ENCODE results near the gene CTCFL. TPM values are rescaled to one million over a fixed set of nuclear protein-coding genes. Genes with fewer than 3 reads are reported as not detected.

The CTCFL gene
- total RNA-seq, 1 donor from 2014 or later = 0.09 TPM

DNA sequence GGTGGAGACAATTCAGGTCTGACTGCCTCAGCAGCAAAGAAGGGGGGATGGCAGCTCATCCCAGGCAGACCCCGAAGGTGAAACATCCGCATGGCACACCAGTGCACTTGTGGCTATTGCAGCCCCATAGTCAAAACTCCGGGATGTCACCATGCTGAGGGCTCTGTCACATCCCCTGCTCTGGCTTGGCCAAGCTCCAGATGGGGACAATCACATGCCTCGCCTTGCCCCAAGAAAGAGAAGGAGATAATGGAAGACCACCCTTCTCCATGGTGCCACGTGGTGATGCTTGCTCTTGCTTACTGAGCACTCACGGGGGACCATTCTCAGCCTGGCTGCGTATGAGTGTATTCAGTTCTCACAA is 73.5 kb downstream of the CTCFL start:
- Mint-ChIP-seq H3K27ac (ENCODE audit: unreplicated experiment) (no peak overlapping the region), H3K9me3 (no peaks in the 10 kb centered on the region), H3K27me3 (ENCODE audit: low read depth) (peaks cover 7% of the 10 kb centered on the region), H3K4me3 (no peak overlapping the region), H3K4me1 (peaks cover 8% of the 10 kb centered on the region), H3K36me3 (ENCODE audit: low read depth) (no peaks in the 10 kb centered on the region)
- no peak for DNase-seq (ENCODE audit: low read depth, low spot score)
- TF ChIP-seq, protein P1, sequence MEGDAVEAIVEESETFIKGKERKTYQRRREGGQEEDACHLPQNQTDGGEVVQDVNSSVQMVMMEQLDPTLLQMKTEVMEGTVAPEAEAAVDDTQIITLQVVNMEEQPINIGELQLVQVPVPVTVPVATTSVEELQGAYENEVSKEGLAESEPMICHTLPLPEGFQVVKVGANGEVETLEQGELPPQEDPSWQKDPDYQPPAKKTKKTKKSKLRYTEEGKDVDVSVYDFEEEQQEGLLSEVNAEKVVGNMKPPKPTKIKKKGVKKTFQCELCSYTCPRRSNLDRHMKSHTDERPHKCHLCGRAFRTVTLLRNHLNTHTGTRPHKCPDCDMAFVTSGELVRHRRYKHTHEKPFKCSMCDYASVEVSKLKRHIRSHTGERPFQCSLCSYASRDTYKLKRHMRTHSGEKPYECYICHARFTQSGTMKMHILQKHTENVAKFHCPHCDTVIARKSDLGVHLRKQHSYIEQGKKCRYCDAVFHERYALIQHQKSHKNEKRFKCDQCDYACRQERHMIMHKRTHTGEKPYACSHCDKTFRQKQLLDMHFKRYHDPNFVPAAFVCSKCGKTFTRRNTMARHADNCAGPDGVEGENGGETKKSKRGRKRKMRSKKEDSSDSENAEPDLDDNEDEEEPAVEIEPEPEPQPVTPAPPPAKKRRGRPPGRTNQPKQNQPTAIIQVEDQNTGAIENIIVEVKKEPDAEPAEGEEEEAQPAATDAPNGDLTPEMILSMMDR (conservative IDR thresholded peaks at IDR 0.05) = no peak

DNA sequence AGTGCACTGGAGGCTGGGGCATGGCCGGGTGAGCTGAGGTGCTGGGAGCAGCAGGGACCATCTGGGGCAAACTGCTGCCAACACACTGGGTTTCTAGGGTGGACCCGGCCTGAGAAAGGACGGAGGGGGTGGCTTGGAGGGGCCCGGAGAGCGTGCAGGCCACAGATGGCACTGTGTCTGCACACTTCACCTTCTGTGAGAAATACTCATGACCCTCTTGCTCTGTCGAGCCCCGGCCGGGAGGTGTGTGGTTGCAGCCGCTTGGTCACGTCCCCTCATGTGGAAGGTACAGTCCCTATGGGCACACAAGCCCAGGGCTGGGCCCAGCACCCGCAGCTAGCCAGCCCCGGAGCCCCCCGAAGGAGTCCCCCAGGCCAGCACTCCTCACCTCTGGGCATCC is 74.0 kb downstream of the CTCFL start:
- peaks cover 8% of the 10 kb centered on the region for H3K4me1 Mint-ChIP-seq
- H3K4me3 Mint-ChIP-seq = no peak overlapping the region
- H3K9me3 Mint-ChIP-seq = no peaks in the 10 kb centered on the region
- no peak for DNase-seq (ENCODE audit: low read depth, low spot score)
- TF ChIP-seq, protein P1 (conservative IDR thresholded peaks at IDR 0.05) = no peak
- H3K36me3 Mint-ChIP-seq (ENCODE audit: low read depth) = no peaks in the 10 kb centered on the region
- H3K27me3 Mint-ChIP-seq (ENCODE audit: low read depth) = peaks cover 7% of the 10 kb centered on the region
- no peak overlapping the region for H3K27ac Mint-ChIP-seq (ENCODE audit: unreplicated experiment)

DNA sequence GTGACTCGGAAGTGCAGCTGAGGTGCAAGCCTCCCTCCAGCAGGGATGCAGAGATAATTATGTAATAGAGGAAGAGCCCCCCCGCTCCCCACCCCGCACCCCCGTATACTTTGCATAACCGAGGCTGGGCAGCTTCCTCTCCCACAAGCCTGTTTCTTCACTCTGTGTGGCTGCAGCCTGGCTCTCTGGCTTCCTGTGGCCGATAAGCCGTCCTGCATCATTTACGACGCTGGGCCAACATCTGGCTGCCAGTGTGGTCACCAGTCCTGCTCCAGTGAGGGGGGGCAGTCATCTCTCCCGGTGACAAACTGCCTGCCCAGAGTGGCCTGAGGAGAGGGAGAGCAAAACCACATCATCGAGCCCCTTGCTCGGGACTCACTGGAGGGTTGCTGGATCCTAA is 74.5 kb downstream of the CTCFL start:
- H3K4me3 Mint-ChIP-seq = no peak overlapping the region
- no peak for DNase-seq (ENCODE audit: low read depth, low spot score)
- H3K36me3 Mint-ChIP-seq (ENCODE audit: low read depth) = no peaks in the 10 kb centered on the region
- no peak overlapping the region for H3K27ac Mint-ChIP-seq (ENCODE audit: unreplicated experiment)
- TF ChIP-seq, protein P1 (conservative IDR thresholded peaks at IDR 0.05) = no peak
- peaks cover 8% of the 10 kb centered on the region for H3K27me3 Mint-ChIP-seq (ENCODE audit: low read depth)
- peaks cover 6% of the 10 kb centered on the region for H3K4me1 Mint-ChIP-seq
- no peaks in the 10 kb centered on the region for H3K9me3 Mint-ChIP-seq

DNA sequence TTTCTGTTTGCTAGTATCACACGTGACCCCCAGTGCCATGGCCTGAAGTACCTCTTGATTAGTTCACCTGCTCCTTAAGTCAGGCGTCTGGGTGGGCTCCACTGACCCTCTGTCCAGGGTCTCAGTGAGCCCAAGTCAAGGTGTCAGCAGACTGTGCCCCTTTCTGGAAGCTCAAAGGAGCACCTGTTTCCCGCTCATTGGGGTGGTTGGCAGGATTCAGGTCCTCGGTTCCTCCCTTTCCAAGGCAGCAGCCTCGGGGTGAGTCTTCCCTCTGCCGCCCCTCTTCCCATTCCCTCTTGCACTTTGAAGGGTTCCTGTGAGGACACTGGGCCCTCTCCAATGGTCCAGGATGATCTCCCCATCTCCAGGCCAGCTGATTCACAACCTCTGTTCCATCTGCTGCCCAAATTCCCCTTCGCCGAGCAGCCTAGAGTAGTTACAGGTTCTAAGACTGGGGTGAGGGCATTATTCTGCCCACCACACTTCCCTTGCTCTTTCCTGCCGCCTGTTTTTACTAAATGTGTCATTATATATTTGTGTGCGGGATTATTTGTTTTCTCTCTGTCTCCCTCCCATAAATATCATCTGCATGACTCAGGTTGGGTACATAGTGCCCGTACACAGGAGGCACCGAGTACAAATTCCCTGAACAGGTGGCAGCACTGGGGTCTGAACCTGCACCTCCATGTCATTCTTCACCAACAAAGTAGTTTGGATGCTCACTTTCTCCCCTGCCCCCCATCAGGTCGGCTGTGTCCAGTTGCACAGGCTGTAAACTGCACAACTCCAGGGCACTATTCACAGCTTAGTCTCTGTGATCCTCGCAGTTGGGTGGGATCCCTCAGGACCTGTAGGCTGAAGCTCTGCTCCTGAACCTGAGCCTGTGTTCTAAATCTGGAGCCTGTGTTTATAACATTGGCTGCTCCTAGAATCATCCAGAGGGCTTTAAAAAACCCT is 75.3 kb downstream of the CTCFL start:
- no peak for DNase-seq (ENCODE audit: low read depth, low spot score)
- H3K9me3 Mint-ChIP-seq = no peaks in the 10 kb centered on the region
- peaks cover 10% of the 10 kb centered on the region for H3K27me3 Mint-ChIP-seq (ENCODE audit: low read depth)
- TF ChIP-seq, protein P1 (conservative IDR thresholded peaks at IDR 0.05) = no peak
- H3K27ac Mint-ChIP-seq (ENCODE audit: unreplicated experiment) = no peak overlapping the region
- no peaks in the 10 kb centered on the region for H3K4me1 Mint-ChIP-seq
- no peak overlapping the region for H3K4me3 Mint-ChIP-seq
- no peaks in the 10 kb centered on the region for H3K36me3 Mint-ChIP-seq (ENCODE audit: low read depth)

DNA sequence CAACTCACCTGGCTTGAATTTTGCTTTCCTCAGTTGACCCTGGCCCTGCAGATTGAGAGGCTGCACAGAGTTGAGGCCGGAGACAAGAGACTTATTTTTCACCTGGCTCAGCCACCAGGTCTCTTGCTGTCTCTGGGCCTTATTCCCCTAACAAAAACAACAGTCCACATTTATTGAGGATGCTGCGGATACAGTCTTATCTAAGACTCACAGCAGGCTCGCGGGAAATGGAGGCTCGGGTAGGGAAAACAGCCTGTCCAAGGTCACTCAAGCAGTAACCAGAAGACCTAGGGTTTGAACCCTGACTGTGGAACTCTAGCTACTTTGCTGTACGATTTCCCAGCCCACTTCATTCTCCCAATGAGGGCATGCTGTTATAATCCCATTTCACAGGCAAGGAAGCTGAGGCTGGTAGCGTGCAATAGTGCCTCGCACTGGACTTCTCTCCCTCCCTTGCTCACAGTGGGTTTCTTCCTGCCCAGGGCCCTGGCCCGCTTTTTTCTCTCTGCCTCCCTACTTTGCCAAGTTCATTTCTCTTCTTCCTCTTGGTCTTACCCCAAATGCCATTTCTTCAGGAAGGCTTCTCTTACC is 76.1 kb downstream of the CTCFL start:
- TF ChIP-seq, protein P1 (conservative IDR thresholded peaks at IDR 0.05) = no peak
- Mint-ChIP-seq H3K9me3 (no peaks in the 10 kb centered on the region), H3K36me3 (ENCODE audit: low read depth) (no peaks in the 10 kb centered on the region), H3K4me1 (no peaks in the 10 kb centered on the region), H3K27ac (ENCODE audit: unreplicated experiment) (peak overlapping the region; percentile 52), H3K4me3 (no peak overlapping the region), H3K27me3 (ENCODE audit: low read depth) (peaks cover 6% of the 10 kb centered on the region)
- DNase-seq (ENCODE audit: low read depth, low spot score) = no peak

Other genes with a start within 250 kb of the CTCFL start
- gene SPO11, start 195.3 kb downstream of the CTCFL start, total RNA-seq = not detected in 2 replicates
- gene RAE1, start 173.9 kb downstream of the CTCFL start, total RNA-seq = 54.7 and 57.0 TPM in 2 replicates
- 33.3 and 33.4 TPM in 2 replicates for gene RBM38, start 133.7 kb downstream of the CTCFL start, total RNA-seq
- not detected in 2 replicates for gene PCK1, start 36.0 kb upstream of the CTCFL start, total RNA-seq
- gene ZBP1, start 95.3 kb upstream of the CTCFL start, total RNA-seq = not detected in 2 replicates
- gene PMEPA1, start 184.9 kb upstream of the CTCFL start, total RNA-seq = 3.2 and 4.2 TPM in 2 replicates